H1 (cell line): ENCODE data around the gene CDC42. TPM values are rescaled to one million over a fixed set of nuclear protein-coding genes. Genes with fewer than 3 reads are reported as not detected.

Source experiments
- CTCF ChIA-PET: fragments of 300-600 bp; sonication (Branson Sonifier 250); formaldehyde crosslinking; loops from one replicate; lab custom pipeline; 2021; ENCODE audit not compliant: partially characterized antibody; lab: Charles Lee
- POLR2A ChIA-PET: fragments of 300-600 bp; sonication (Branson Sonifier 250); formaldehyde crosslinking; loops from one replicate; lab custom pipeline; 2021; ENCODE audit warnings: inconsistent platforms; ENCODE audit not compliant: partially characterized antibody; lab: Charles Lee
- DNase-seq, 2 experiments: peaks; one replicate each; pipeline versions ENCODE4 v3.0.0 to v3.0.0-alpha.2; 2010 to 2022; ENCODE audit warnings: low spot score in 2 of 2, low read depth in 1 of 2, mixed read lengths in 1 of 2
- FAIRE-seq: peaks from 2 replicates; lab custom pipeline; 2011; peaks lifted over from hg19 to GRCh38; lab: Jason Lieb, UNC
- H2AFZ ChIP-seq: 2 replicates; pipeline ENCODE4 v1.8.1; 2012; ENCODE audit warnings: low read length, inconsistent platforms
- H2AK5ac ChIP-seq: 2 replicates; pipeline ENCODE4 v1.6.1; 2013; ENCODE audit warnings: low read depth, low read length
- H2BK120ac ChIP-seq: replicated peaks from 2 replicates; pipeline ENCODE3; 2013; ENCODE audit warnings: low read depth, low read length, inconsistent platforms
- H2BK12ac ChIP-seq: 2 replicates; pipeline ENCODE4 v1.6.1; 2013; ENCODE audit warnings: low read depth, low read length
- H2BK15ac ChIP-seq: 2 replicates; pipeline ENCODE4 v1.6.1; 2013; ENCODE audit warnings: low read length
- H2BK20ac ChIP-seq: 2 replicates; pipeline ENCODE4 v1.6.1; 2013; ENCODE audit warnings: low read length
- H2BK5ac ChIP-seq: 2 replicates; pipeline ENCODE4 v1.6.1; 2013; ENCODE audit warnings: low read depth, low read length
- H3K14ac ChIP-seq: 2 replicates; pipeline ENCODE4 v1.6.1; 2013; ENCODE audit warnings: inconsistent platforms; ENCODE audit not compliant: insufficient read length
- H3K18ac ChIP-seq: 2 replicates; pipeline ENCODE4 v1.6.1; 2013; ENCODE audit warnings: low read length; ENCODE audit errors: extremely low read depth
- H3K23ac ChIP-seq: 2 replicates; pipeline ENCODE4 v1.6.1; 2013; ENCODE audit warnings: inconsistent platforms; ENCODE audit not compliant: insufficient read length
- H3K23me2 ChIP-seq: 2 replicates; pipeline ENCODE4 v1.6.1; 2013; ENCODE audit warnings: low read depth, low read length
- H3K27ac ChIP-seq: 2 replicates; pipeline ENCODE4 v1.6.1; 2011; ENCODE audit warnings: low read depth, low read length, inconsistent platforms
- H3K27me3 ChIP-seq, 4 experiments: replicated peaks in 1 of 4; 1 replicate in 1 of 4; 2 replicates in 3 of 4; pipeline versions ENCODE4 v1.6.1 to v1.8.1; 2011 to 2013; ENCODE audit warnings: low read length in 3 of 4, mild to moderate bottlenecking in 3 of 4, inconsistent platforms in 2 of 4, mixed read lengths in 2 of 4, moderate library complexity in 1 of 4; ENCODE audit not compliant: control insufficient read depth in 3 of 4, insufficient read depth in 3 of 4; ENCODE audit errors: extremely low read depth in 1 of 4
- H3K36me3 ChIP-seq, 4 experiments: 2 replicates each; pipeline versions ENCODE4 v1.6.1 to v1.8.1; 2011 to 2013; ENCODE audit warnings: mild to moderate bottlenecking in 4 of 4, low read length in 3 of 4, moderate library complexity in 2 of 4, control low read depth in 1 of 4, inconsistent platforms in 1 of 4; ENCODE audit not compliant: insufficient read depth in 4 of 4, control insufficient read depth in 2 of 4
- H3K4ac ChIP-seq: replicated peaks from 2 replicates; pipeline ENCODE3; 2013; ENCODE audit warnings: low read length, low read depth, mixed read lengths, inconsistent platforms; ENCODE audit not compliant: insufficient read length
- H3K4me1 ChIP-seq, 4 experiments: replicated peaks in 1 of 4; 1 replicate in 1 of 4; 2 replicates in 3 of 4; pipeline versions ENCODE4 v1.6.1 to v1.8.1; 2011 to 2013; ENCODE audit warnings: low read length in 3 of 4, inconsistent platforms in 2 of 4, mixed read lengths in 1 of 4; ENCODE audit not compliant: insufficient read depth in 4 of 4, control insufficient read depth in 3 of 4
- H3K4me2 ChIP-seq, 2 experiments: 2 replicates each; pipeline versions ENCODE4 v1.6.1 to v1.8.1; 2011 to 2013; ENCODE audit warnings: low read depth in 2 of 2, low read length in 2 of 2, control low read depth in 1 of 2, inconsistent platforms in 1 of 2, mild to moderate bottlenecking in 1 of 2; ENCODE audit not compliant: insufficient read depth in 1 of 2
- H3K4me3 ChIP-seq, 4 experiments: fragments of 200-600, 300-600 bp in 1 of 4; sonication (generic), shearing (Covaris generic), sonication (Bioruptor Twin) in 1 of 4; 2 replicates each; pipeline versions ENCODE4 v1.5.1 to v1.8.1; 2011 to 2016; ENCODE audit warnings: low read length in 4 of 4, low read depth in 3 of 4, control low read depth in 2 of 4, inconsistent platforms in 2 of 4, mild to moderate bottlenecking in 2 of 4, mixed read lengths in 1 of 4, moderate library complexity in 1 of 4; ENCODE audit not compliant: insufficient read depth in 2 of 4; ENCODE audit errors: extremely low read depth in 1 of 4
- H3K56ac ChIP-seq: replicated peaks from 2 replicates; pipeline ENCODE3; 2013; ENCODE audit warnings: low read depth, mild to moderate bottlenecking, mixed read lengths, low read length, inconsistent platforms; ENCODE audit not compliant: insufficient read length
- H3K79me1 ChIP-seq: 2 replicates; pipeline ENCODE4 v1.6.1; 2013; ENCODE audit warnings: low read depth, low read length, control low read depth
- H3K79me2 ChIP-seq, 2 experiments: 2 replicates each; pipeline versions ENCODE4 v1.6.1 to v1.8.1; 2012 to 2013; ENCODE audit warnings: low read length in 2 of 2, mild to moderate bottlenecking in 2 of 2, inconsistent platforms in 1 of 2; ENCODE audit not compliant: insufficient read depth in 2 of 2, control insufficient read depth in 1 of 2
- H3K9ac ChIP-seq, 4 experiments: replicated peaks in 1 of 4; 1 replicate in 1 of 4; 2 replicates in 3 of 4; pipeline versions ENCODE4 v1.6.1 to v1.8.1; 2011 to 2013; ENCODE audit warnings: low read depth in 3 of 4, low read length in 3 of 4, control low read depth in 2 of 4, mild to moderate bottlenecking in 2 of 4, moderate library complexity in 2 of 4, inconsistent platforms in 1 of 4; ENCODE audit errors: extremely low read depth in 1 of 4
- H3K9me3 ChIP-seq, 2 experiments: 2 replicates each; pipeline versions ENCODE4 v1.6.1 to v1.8.1; 2012 to 2013; ENCODE audit warnings: mild to moderate bottlenecking in 2 of 2, moderate library complexity in 2 of 2, control low read depth in 1 of 2, inconsistent platforms in 1 of 2, low read depth in 1 of 2, low read length in 1 of 2, mixed read lengths in 1 of 2; ENCODE audit not compliant: insufficient read depth in 2 of 2
- H4K20me1 ChIP-seq, 2 experiments: replicated peaks in 1 of 2; 2 replicates each; pipeline versions ENCODE3 to v1.8.1; 2011 to 2013; ENCODE audit warnings: inconsistent platforms in 2 of 2, low read length in 2 of 2, mild to moderate bottlenecking in 1 of 2; ENCODE audit not compliant: insufficient read depth in 2 of 2, control insufficient read depth in 1 of 2
- H4K5ac ChIP-seq: 2 replicates; pipeline ENCODE4 v1.6.1; 2013; ENCODE audit warnings: low read length, low read depth, mixed read lengths, inconsistent platforms; ENCODE audit not compliant: insufficient read length
- H4K8ac ChIP-seq: 2 replicates; pipeline ENCODE4 v1.8.0; 2013; ENCODE audit warnings: mild to moderate bottlenecking, moderate library complexity, low read length, inconsistent platforms; ENCODE audit not compliant: insufficient read depth; ENCODE audit errors: extremely low read depth
- H4K91ac ChIP-seq: replicated peaks from 2 replicates; pipeline ENCODE3; 2013; ENCODE audit warnings: low read length, mixed read lengths, inconsistent platforms; ENCODE audit not compliant: insufficient read length
- BACH1 ChIP-seq: IDR thresholded peaks from 2 replicates; pipeline ENCODE4 v1.6.1; 2012; ENCODE audit warnings: low read length, improper control_type of control experiment
- CBX8 ChIP-seq: fragments of 300-800, 300-1000 bp; sonication (generic); IDR thresholded peaks from 2 replicates; pipeline ENCODE4 v1.7.1; 2016; ENCODE audit warnings: low read depth, low read length, borderline replicate concordance
- CEBPB ChIP-seq: IDR thresholded peaks from 2 replicates; pipeline ENCODE4 v1.6.1; 2012; ENCODE audit warnings: low read depth, low read length
- CHD1 ChIP-seq: IDR thresholded peaks from 2 replicates; pipeline ENCODE4 v1.6.1; 2012; ENCODE audit warnings: low read depth, low read length, improper control_type of control experiment
- GTF2F1 ChIP-seq: IDR thresholded peaks from 2 replicates; pipeline ENCODE4 v1.6.1; 2012; ENCODE audit warnings: low read depth, low read length, improper control_type of control experiment, borderline replicate concordance
- KDM5A ChIP-seq: fragments of 200-600 bp; IDR thresholded peaks from 2 replicates; pipeline ENCODE4 v1.7.1; 2012; ENCODE audit warnings: mild to moderate bottlenecking, low read length, inconsistent platforms, mixed read lengths
- NANOG ChIP-seq: IDR thresholded peaks from 2 replicates; pipeline ENCODE4 v1.6.1; 2011; ENCODE audit warnings: low read length, low read depth, mild to moderate bottlenecking, inconsistent platforms; ENCODE audit not compliant: insufficient read depth, poor library complexity, severe bottlenecking
- SIN3A ChIP-seq, 2 experiments: IDR thresholded peaks in 1 of 2; conservative IDR thresholded peaks in 1 of 2; 2 replicates each; pipeline ENCODE4 v1.6.1; 2011 to 2012; ENCODE audit warnings: low read length in 2 of 2, improper control_type of control experiment in 1 of 2, low read depth in 1 of 2, mild to moderate bottlenecking in 1 of 2
- SIX5 ChIP-seq: IDR thresholded peaks from 2 replicates; pipeline ENCODE4 v1.6.1; 2011; ENCODE audit warnings: mild to moderate bottlenecking, low read depth, low read length
- TEAD4 ChIP-seq: IDR thresholded peaks from 2 replicates; pipeline ENCODE4 v1.6.1; 2012; ENCODE audit warnings: low read depth, low read length, inconsistent platforms, mixed read lengths
- WGBS, 2 experiments: shearing (Covaris generic) in 1 of 2; methylation state at CpG; one replicate each; pipeline versions ENCODE4 v1.1.6 to v1.1.7; 2013 to 2015; ENCODE audit warnings: low lambda C conversion rate in 2 of 2, mixed read lengths in 2 of 2, inconsistent platforms in 1 of 2, low coverage in 1 of 2, missing lambda C conversion rate in 1 of 2; ENCODE audit not compliant: insufficient replicate concordance in 2 of 2, insufficient coverage in 1 of 2, insufficient read length in 1 of 2; ENCODE audit errors: extremely low coverage in 1 of 2, missing lambda C conversion rate in 1 of 2; 5-methylcytosine and 5-hydroxymethylcytosine counted together
- polyA plus RNA-seq, 7 experiments: library from polyadenylated mRNA; depleted of rRNA in 3 of 7; stranded (reverse) in 5 of 7; unstranded in 2 of 7; fragments of >200 nt in 5 of 7; fragments of 200-250 nt in 2 of 7; gene quantifications; 1 replicate in 5 of 7; 2 replicates in 1 of 7; 4 replicates in 1 of 7; pipeline versions ENCODE4 v1.2.1 to v1.2.3, GENCODE V29; 2011 to 2013; ENCODE audit warnings: missing spikeins in 2 of 7, mixed read lengths in 2 of 7
- total RNA-seq: library from RNA; stranded (reverse); fragmentation: NEBNext Ultra II Directional; extraction: Animal tissue kit (Norgen Biotek cat#: 25700); gene quantifications from 2 replicates; pipeline ENCODE4 v1.2.1, GENCODE V29; 2021
- TF ChIP-seq, protein P1 (sequence below): IDR thresholded peaks from 2 replicates; pipeline ENCODE4 v1.6.1; 2012; ENCODE audit warnings: inconsistent platforms

CDC42 gene
- total and polyA plus RNA-seq, 2 of the 8 experiments (the other 6 are each of a cell fraction or from before 2014, with no cell fraction given): 110 to 179 TPM

DNA sequence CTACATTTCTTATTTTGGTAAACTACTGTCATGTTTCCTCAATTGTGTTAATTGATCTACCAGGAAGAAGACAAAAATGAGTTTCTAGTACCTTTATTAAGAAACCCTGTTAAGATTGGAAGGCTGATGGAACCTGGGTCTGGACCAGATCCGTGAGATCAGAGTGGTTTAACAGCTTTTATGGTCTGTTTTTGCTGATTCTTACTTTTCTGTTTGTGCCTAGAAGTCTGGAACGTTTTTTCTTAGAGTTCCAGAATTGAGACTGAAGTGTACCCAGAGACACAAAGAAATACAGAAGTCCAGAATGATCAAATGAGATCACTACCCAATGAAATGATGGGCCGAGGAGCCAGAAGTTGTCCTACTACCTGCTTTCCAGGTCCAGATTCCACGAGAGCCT, 22.5 kb upstream of the CDC42 start:
- DNase-seq (no peak), FAIRE-seq (no peak)
- ChIA-PET POLR2A (interaction anchor here (1.1 kb wide), 1 partner anchor 18 kb away, joined by 3 read pairs; no protein-coding TSS in a partner anchor), CTCF (no interaction called here)
- H3K9me3 ChIP-seq: no peaks in the 10 kb centered on the region
- no peaks in the 10 kb centered on the region for H3K27me3 ChIP-seq
- 90% methylated on average over 4 of the region's 4 CpGs; no CpG with 5 or more reads in 1 of the 2 experiments for WGBS, 2 experiments
- H3K23me2 ChIP-seq: peaks cover 3% of the 10 kb centered on the region; the same call in 1 of the 2 replicates
- H3K4me3 ChIP-seq: no peak overlapping the region
- H3K79me2 ChIP-seq: peaks cover 0 to 10% of the 10 kb centered on the region in 2 experiments; a peak in 2 of 4 replicates
- no peak overlapping the region for H3K27ac ChIP-seq
- no peak overlapping the region for H2BK15ac ChIP-seq
- no peak overlapping the region for H2AK5ac ChIP-seq
- H3K56ac ChIP-seq: no peak overlapping the region
- H3K4ac ChIP-seq: no peak overlapping the region
- H3K23ac ChIP-seq: no peak overlapping the region
- H3K79me1 ChIP-seq: no peaks in the 10 kb centered on the region; the same call in 1 of the 2 replicates
- no peak overlapping the region for H3K9ac ChIP-seq
- H3K36me3 ChIP-seq: peaks cover 0 to 8% (median 2%) of the 10 kb centered on the region in 4 experiments; a peak in 4 of 8 replicates
- H2BK5ac ChIP-seq: no peak overlapping the region
- H3K14ac ChIP-seq: no peak overlapping the region
- peaks cover 0 to 4% (median under 1%) of the 10 kb centered on the region in 4 experiments; a peak in 3 of 7 replicates for H3K4me1 ChIP-seq
- no peak overlapping the region for H4K91ac ChIP-seq
- H2BK12ac ChIP-seq: no peak overlapping the region
- H3K18ac ChIP-seq: no peak overlapping the region
- H4K5ac ChIP-seq: no peak overlapping the region
- no peak overlapping the region for H2AFZ ChIP-seq
- no peak overlapping the region for H3K4me2 ChIP-seq
- H2BK120ac ChIP-seq: no peak overlapping the region
- H2BK20ac ChIP-seq: no peak overlapping the region
- peaks cover 0 to 2% of the 10 kb centered on the region in 2 experiments for H4K20me1 ChIP-seq
- H4K8ac ChIP-seq: no peak overlapping the region
- TF ChIP-seq KDM5A (no peak), BACH1 (no peak), NANOG (no peak), CEBPB (no peak), CBX8 (no peak), TEAD4 (no peak), GTF2F1 (no peak), CHD1 (no peak), SIN3A (conservative IDR thresholded peaks at IDR 0.05 in 1 of 2, IDR thresholded peaks at IDR 0.05 in 1 of 2; ENCODE audit: low read depth in 1 of 2, low read length in 2 of 2) (no peak), SIX5 (no peak)
- TF ChIP-seq, protein P1, sequence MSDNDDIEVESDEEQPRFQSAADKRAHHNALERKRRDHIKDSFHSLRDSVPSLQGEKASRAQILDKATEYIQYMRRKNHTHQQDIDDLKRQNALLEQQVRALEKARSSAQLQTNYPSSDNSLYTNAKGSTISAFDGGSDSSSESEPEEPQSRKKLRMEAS: no peak
